TTC549 (cell line): ENCODE results near the gene CNGA3.
"Not testable (repeated sequence)": the region's sequence is repeated elsewhere in the genome, so short reads cannot be mapped to it uniquely, and the experiment has no call there.

Experiments
- FAIRE-seq: peaks from 2 replicates; lab custom pipeline; 2012; peaks lifted over from hg19 to GRCh38; lab: Jason Lieb, UNC

The CNGA3 gene

DNA sequence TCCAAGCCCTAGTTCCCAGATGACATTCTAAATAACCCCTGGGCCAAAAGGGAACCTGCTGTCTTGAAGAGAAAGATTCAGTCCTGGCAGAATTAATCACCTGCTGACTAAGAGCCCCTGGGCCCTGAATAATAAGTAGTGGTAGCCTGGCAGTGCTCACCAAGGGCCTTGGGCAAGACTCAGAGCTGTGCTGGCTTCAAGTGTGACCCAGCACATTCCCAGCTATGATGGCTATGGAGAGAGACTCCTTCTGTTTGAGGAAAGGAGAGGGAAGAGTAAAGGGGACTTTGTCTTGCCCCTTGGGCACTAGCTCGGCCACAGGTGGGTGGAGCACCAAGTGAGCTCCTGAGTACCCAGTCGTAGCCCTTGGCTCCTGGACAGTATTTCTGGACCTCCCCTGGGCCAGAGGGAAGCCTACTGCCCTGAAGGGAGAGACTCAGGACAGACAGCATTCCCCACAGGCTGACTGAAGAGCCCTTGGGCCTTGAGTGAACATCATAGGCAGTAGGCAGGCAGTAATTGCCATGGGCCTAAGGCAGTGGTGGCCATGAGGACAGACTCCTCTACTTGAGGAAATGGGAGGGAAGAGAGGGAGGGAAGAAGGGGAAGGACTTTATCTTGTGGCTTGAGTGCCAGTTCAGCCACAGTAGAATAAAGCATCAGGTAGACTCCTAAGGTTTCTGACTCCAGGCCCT lies 58.4 kb downstream of the CNGA3 start:
- no peak for FAIRE-seq

DNA sequence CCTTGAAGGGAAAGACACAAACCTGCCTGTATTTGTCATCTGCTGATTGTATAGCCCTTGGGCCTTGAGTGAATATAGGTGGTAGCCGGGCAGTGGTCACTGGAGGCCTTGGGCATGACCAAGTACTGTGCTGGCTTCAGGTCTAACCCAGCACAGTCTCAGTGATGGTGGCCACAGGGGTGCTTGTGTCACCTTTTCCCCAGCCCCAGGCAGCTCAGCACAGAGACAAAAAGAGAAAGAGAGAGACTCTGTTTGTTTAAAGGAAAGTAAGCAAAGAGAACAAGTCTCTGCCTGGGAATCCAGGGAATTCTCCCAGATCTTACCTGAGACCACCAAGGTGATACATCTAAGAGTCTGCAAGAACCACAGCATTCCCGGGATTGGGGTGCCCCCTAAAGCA lies 59.0 kb downstream of the CNGA3 start:
- no peak for FAIRE-seq

DNA sequence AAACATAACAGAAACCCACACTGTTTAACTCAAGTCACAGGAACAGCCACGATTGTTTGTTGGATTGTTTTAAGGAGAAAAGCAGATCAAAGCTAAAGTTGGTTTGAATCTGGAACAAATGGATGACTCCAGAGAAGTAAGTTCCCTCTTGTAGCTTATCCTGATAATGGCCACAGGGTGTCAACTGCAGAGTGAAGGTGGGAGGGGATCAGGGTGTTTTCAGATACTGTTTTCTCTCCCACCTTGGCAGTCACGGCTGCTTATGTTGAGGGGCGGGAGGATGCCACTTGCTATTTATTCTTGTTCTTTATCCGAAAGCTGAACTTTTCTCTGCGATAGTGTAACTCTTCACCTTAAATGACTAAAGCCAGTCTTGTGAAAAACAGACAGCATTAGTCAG lies 61.9 kb downstream of the CNGA3 start:
- no peak for FAIRE-seq

DNA sequence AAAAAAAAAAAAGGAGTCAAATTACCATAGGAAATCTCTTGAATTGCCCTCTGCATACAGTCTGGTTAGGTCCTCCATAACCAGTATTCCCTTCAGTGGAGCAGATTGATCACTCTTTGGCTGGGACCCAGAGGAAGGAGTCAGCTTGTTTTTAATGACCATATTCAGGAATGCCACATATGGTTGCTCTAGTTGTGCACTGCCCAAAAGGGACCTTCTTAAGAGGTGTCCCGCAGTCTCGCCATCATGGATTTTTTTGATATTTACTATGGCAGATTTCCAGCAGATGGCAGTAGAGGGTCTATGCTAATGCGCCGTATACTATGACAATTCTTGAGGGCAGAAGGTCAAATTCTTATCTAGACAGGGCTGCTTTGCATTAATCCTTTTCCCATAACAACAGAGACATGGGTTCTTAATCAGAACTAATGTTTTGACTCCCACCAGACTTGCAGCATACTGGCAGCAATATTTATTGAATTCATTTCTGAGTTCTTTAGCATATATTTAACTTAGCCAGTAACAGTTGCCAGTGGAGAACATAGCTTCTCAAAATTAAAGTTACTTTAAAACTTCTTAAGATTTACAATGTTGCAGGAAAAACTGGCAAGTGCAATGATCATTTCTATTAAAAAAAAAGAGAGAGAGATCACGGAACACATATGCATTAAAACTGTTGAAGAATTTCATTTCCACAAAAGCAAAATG lies 66.6 kb downstream of the CNGA3 start:
- FAIRE-seq = peak; percentile 62

DNA sequence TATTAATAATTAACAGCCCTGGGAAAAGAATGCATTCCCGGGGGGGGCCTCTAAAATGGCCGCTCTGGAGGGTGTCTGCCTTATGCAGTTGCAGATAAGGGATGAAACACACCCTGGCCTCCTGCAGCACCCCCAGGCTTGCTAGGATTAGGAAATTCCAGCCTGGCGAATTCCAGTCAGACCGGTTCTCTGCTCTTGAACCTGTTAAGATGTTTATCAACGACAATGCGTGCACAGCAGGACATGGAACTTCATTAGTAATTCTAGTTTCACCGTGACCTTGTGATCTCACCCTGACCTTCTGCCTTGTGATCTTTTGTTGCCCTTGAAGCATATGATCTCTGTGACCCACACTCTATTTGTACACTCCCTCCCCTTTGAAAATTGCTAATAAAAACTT lies 68.0 kb downstream of the CNGA3 start:
- not testable (repeated sequence) for FAIRE-seq

DNA sequence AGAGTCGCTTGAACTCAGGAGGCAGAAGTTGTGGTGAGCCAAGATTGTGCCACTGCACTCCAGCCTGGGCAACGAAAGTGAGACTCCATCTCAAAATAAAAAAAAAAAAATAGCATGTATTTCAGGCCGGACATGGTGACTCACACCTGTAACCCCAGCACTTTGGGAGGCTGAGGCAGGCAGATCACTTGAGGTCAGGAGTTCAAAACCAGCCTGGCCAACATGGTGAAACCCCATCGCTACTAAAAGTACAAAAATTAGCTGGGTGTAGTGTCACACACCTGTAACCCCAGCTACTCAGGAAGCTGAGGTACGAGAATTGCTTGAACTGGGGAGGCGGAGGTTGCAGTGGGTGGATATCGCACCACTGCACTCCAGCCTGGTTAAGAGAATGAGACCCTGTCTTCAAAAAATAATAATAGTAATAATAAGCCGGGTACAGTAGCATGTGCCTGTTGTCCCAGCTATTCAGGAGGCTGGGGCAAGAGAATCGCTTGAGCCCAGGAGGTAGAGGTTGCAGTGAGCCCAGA lies 69.5 kb downstream of the CNGA3 start:
- not testable (repeated sequence) for FAIRE-seq

DNA sequence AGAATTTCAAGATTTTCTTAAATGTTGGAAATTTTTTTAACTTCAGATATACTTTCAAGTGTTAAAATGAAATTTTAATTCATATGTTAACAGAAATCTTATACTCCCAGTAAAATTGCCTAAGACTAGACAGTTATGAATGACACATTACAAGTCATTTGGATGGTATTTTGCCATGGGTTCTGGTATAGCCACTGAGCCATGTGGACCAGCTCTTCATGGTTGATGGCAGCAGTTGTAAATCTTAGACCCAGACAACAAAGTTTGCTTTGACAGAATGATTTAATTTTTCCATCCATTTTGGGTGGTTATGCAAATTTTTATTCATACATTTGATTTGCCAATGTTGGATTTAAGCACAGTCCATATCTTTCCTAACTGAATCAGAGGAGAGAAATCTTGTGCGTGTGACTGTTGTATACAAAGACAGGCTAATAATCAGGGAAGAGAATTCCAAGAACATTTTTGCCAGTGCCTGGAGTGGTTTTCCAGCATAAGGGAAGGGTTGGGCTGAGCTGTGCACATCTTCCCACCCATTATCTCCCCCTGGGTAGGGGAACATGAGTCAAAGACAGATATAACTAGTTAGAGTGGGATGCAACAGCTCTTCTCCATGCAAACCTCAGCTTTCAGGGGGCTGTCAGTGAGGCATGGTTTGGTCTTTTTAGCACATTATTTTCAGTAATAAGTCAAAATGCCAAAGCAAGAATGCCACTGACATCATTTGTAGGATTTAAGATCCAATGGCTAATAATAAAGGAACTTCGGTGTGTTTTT lies 70.3 kb downstream of the CNGA3 start:
- no peak for FAIRE-seq

DNA sequence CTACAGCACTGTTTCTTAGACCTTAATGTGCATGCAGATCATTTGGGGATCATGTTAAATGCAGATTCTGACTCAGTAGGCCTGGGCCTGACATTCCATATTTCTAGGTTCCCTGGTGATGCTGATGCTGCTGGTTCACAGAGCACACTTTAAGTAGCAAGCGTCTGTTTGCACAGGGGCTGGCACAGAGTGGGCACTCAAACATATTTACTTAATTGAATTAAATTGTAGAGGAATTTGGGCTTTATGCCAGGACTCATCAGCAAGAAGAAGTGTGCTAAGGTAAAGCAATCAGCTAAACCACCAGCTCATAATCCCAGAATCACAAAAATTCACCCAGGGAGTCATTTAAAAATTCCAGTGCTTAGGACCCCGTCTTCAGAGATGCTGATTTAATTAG lies 73.3 kb downstream of the CNGA3 start:
- FAIRE-seq = no peak

DNA sequence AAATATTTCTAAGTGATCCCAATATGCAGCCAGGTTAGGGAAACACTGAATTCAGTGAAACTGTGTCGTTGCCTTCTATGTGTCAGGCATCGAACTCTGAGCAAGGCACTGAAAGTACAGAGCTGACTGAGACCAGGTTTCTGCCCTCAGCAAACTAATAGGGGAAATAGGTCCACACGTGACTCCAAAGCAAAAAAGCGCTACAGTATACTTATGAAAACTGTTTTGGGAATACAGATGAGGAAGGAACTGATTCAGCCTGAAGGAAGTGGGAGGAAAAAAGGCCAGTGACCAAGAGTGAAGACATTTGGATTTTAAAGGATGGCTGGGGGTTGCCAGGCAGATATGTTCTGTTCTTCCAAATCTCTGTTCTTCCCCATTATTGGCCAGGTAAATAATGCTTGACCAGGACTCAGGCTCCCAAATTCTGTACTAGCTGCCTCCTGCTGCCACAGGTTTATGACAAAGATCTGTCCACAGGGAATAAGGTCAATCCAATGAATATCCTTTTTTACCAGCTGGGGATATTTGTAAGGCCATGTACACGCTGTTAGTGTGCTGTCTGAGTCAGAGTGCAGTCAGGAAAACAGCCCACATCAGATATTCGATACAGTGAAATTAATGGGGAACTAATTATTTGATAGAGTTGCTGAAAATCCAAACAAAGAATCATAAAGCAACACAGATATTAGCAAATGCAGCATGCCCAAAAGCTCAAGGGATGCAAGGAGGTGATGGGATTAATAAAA lies 73.9 kb downstream of the CNGA3 start:
- FAIRE-seq = no peak

DNA sequence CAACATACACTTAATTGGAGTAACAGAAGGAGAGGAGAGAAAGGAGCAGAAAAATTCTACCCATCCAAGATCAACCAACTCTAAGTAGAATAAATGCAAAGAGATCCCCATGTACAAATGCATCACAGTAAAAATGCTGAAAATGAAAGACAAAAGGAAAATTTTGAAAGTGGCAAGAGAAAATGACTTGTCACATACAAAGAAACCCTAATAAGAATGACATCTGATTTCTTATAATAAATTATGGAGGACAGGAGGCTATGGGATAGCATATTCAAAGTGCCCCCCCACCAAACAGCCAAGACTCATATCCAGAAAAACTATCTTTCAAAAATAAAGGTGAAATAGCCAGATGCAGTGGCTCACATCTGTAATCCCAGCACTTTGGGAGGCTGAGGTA lies 76.2 kb downstream of the CNGA3 start:
- FAIRE-seq = no peak

DNA sequence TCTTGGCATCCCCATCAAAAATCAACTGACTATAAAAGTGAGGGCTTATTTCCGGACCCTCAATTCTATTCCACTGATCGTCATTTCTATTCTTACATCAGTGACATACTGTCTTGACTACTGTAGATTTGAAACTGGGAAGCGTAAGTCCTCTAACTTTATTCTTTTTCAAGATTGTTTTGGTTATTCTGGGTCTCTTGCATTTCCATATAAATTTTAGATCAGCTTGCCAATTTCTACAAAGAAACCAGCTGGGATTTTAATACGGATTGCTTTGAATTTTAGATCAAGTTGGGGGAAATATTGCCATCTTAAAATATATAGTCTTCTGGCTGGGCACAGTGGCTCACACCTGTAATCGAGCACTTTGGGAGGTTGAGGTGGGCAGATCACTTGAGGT lies 80.5 kb downstream of the CNGA3 start:
- no peak for FAIRE-seq

DNA sequence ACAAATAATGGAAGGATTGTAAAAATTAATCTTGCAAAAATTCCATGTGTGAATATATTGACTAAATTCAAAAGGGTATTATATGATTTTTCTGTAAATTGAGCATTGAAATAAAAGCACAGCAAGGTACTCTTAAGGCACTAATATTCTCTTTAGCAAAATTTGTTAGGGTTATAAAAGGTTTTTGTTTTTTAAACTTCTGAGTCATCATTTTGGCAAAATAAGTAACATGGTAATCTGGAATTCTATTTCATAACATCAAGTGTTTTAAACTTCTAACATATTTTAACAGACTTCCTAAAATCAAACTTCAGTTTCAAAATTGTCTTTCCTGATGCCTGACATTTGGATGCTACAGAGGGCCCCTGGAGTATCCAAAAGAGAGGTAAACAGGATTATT lies 85.9 kb downstream of the CNGA3 start:
- FAIRE-seq = peak; percentile 38

DNA sequence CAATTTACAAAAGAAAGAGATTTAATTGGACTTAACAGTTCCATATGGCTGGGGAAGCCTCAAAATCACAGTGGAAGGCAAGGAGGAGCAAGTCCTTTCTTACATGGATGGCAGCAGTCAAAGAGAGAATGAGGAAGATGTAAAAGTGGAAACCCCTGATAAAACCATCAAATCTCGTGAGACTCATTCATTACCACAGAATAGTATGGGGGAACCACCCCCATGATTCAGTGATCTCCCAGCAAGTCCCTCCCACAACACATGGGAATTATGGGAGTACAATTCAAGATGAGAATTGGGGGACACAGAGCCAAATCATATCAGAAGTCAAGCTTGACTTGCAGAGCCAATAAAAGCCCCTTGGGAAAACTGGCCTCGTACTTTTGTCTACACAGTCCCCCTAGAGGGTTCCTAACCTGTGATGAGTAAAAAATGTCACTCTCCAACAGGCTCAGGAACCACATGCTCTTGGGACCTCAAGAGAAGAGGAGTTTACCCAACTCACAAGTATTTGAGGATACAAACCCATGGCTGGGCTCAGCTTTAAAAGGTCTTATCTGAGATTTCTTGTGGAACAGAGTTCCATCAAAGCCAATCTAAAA lies 87.2 kb downstream of the CNGA3 start:
- no peak for FAIRE-seq

DNA sequence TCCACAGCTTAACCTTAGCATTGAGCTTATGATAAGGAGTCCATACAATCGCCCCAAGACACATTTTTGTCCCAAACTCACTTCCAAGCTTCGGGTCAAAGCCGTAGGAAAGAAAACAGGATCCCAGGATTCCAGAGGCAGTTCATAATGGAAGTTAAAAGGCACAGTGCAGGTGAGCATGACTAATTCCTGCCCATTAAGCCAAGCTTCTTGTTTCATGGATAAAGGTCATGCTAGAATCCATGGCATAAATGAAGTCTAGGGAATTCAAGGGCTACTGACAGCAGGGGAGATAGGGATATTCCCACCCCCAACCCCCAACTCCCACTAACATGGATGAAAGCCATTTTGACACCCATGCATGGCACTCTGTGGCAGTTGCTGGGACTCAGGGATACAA lies 88.2 kb downstream of the CNGA3 start:
- no peak for FAIRE-seq

DNA sequence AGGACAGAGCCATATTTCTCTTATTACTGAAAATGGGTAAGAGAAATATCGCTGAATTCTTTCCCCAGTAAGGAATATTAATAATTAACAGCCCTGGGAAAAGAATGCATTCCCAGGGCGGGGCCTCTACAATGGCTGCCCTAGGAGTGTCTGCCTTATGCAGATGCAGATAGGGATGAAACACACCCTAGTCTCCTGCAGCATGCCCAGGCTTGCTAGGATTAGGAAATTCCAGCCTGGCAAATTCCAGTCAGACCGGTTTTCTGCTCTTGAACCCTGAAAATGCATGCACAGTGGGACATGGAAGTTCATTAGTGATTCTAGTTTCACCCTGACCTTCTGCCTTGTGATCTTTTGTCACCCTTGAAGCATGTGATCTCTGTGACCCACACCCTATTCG lies 89.4 kb downstream of the CNGA3 start:
- not testable (repeated sequence) for FAIRE-seq

DNA sequence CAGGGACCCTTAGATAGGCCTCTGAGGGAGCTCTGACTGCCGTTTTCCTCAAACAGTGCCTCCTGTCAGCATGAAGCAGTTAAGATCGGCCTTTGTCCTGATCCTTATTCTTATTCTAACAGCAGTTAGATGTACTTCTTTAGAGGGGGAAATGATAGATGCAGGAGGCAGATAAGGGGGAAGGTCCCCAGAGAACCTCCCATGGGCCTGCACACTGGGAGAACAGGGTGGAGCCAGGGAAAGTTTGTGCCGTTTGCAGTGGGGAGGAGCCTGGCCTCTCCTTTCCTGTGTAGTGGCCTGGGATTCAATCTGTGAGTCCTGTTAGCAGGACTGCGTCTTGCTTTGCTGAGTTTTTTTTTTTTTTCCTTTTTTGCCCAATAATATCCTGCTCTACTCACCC lies 90.5 kb downstream of the CNGA3 start:
- no peak for FAIRE-seq

DNA sequence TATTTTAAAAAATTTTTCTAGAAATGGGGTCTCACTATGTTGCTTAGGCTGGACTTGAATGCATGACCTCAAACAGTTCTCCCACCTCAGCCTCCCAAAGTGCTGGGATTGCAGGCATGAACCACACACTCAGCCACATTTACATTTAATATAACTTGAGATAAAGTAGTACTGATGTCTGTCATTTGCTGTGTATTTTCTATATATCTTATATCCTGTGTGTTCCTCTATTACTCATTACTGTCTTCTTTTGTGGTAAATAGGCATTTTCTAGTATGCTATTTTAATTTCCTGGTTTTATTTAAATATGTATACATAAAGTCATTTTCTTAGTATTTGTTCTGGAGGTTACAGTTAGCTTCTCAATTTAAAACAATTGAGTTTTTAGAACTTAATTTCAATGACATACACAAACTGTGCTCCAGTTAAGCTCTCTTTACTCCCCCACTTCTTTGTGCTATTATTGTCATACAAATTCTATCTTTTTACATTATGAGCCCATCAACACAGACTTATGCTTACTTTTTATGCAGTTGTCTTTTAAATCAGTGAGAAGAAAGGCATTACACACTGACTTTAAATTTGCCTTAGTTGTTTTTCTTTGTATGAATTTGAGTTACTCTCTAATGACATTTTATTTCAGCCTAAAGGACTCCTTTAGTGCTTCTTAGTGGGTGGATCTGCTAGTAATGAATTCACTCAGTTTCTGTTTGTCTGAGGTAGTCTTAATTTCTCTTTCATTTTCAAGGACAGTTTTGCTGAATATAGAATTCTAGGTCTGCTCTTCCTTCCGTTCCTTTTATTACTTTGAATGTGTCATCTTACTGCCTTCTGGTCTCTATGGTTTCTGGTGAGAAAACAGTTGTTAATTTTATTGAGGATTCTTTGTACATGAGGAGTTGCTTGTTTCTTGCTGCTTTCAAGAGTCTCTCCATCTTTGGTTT lies 92.2 kb downstream of the CNGA3 start:
- FAIRE-seq = no peak

DNA sequence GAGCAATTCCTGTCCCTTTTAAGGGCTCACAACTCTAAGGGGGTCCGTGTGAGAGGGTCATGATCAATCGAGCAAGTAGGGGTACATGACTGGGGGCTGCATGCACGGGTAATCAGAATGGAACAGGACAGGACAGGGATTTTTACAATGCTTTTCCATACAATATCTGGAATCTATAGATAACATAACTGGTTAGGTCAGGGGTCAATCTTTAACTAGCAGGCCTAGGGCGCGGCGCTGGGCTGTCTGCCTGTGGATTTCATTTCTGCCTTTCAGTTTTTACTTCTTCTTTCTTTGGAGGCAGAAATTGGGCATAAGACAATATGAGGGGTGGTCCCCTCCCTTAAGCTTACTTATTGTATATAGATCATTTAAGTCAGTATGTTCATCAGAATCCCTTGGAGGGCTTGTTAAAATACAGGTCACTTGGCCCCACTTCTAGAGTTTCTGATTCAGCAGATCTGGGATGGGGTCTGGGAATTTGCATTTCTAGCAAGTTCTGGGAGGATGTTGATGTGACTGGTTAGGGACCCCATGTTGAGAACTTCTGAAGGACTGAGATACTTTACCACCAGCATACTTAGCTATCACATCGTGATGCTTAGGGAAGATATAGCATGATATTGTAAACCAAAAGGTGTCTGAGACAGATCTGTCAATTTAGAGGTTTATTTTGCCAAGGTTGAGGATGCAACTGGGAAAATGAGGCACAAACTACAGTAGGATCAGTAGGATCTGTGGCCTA lies 95.6 kb downstream of the CNGA3 start:
- FAIRE-seq = no peak

DNA sequence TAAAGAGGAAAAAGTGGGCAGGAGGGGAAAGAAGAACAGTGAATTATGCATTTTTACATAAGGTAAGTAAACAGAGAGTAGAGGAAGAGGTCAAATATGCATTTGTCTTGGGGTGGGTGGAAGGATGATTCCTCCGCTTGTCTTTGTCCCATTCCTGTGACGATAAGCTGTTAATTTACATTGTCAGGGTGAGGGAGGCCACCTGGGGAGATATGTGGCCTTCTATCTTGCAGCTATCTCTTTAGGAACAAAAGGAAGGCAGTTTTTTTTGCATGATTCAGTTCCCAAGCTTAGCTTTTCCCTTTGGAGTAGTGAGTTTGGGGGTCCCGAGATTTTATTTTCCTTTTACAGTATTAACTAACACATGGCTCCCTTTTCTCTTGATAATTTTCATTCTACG lies 96.2 kb downstream of the CNGA3 start:
- no peak for FAIRE-seq
